ENCODE measurements around the gene TGFBR3. TPM values are rescaled to one million over a fixed set of nuclear protein-coding genes. Genes with fewer than 3 reads are reported as not detected.
A peak's percentile ranks its signal among the peaks of the same experiment; 100 is the strongest.

TGFBR3 gene
- total RNA-seq, 4 donors from 2014 or later: 87.8 to 388 (median 212) TPM

DNA sequence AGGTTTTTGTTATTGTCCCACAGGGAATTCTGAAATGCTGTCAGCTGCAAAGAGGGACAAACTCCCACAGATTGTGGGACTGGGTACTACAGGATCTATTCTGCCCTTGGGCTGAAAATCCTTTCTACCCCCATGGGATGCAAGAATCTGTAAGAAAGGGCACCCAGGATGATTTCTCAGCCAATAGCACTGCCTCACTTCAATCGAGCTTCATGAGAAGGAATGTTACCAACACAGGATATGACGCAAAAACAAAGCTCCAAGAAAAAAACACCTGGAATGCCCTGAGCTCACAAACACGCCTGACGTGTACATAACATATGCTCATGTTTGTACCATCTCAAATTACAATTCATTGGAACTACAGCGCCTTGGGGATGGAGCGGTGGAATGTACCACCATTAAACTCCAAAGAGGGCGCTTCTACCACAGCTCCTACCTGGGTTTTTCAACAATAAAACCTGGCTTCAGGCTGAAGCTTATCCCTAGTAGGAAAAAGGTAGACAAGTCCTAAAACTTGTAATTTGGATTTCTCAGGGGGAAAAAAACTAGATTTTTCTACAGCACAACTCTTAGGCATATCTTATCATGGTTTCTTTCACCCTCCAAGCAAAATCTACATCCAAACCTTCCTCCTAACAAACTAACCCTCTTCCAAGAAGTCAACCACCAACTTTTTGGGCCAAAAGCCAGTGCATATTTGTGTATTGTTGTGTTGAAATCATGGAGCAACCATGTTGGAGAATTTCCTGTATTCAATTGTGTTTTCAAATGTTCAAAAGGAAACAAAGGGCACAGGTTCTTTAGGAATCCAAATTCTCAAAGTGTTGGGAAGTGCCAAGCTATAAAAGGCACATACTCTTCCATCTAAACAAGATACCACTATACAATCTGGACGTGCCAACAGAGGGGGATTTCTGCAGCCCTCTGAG is 78.9 kb downstream of the TGFBR3 start:
- no peaks in the 10 kb centered on the region for H3K9me3 ChIP-seq
- no peaks in the 10 kb centered on the region for H3K36me3 ChIP-seq
- no peak for DNase-seq
- TF ChIP-seq, protein P1, sequence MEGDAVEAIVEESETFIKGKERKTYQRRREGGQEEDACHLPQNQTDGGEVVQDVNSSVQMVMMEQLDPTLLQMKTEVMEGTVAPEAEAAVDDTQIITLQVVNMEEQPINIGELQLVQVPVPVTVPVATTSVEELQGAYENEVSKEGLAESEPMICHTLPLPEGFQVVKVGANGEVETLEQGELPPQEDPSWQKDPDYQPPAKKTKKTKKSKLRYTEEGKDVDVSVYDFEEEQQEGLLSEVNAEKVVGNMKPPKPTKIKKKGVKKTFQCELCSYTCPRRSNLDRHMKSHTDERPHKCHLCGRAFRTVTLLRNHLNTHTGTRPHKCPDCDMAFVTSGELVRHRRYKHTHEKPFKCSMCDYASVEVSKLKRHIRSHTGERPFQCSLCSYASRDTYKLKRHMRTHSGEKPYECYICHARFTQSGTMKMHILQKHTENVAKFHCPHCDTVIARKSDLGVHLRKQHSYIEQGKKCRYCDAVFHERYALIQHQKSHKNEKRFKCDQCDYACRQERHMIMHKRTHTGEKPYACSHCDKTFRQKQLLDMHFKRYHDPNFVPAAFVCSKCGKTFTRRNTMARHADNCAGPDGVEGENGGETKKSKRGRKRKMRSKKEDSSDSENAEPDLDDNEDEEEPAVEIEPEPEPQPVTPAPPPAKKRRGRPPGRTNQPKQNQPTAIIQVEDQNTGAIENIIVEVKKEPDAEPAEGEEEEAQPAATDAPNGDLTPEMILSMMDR (IDR thresholded peaks at IDR 0.05): no peak
- TF ChIP-seq POLR2A (IDR thresholded peaks at IDR 0.05): no peak
- H3K27ac ChIP-seq: peak overlapping the region; percentile 31 to 63
- peaks cover 13 to 16% of the 10 kb centered on the region in 2 donors for H3K4me1 ChIP-seq
- no peak overlapping the region for H3K4me3 ChIP-seq
- intact Hi-C loops (cut with DNase I; ENCODE audit: low total_unique reads): no loop called here
- H3K27me3 ChIP-seq: no peaks in the 10 kb centered on the region

DNA sequence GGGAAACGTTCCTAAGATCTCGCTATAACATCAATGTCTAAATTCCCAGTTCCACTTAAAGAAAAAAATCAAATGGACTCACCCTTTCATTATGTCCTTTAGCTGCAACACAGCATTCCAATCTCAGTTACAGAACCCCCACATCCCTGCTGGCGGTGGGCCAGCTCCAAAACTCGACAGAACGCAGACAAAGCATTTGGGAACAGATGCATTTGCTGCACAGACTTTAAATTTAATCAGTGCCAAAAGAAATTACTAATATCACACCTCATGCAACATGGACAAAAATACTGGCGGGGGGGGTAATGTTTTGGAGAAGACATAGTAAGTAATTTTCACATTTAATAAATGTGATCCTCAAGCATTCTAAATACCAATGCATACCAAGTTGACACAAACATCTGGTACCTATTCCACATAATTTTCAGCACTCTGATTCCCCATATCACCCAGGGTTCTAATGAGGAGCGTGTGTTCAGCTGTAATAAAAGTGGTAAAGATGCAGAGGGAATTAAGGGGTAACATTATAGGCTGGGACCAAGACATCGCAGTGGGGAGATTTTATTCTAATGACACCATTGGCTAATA is 79.7 kb downstream of the TGFBR3 start:
- Histone ChIP-seq H3K9me3 (no peaks in the 10 kb centered on the region), H3K27me3 (no peaks in the 10 kb centered on the region), H3K4me3 (no peak overlapping the region), H3K27ac (peak overlapping the region; percentile 31 to 63), H3K4me1 (peaks cover 13 to 19% of the 10 kb centered on the region in 2 donors), H3K36me3 (no peaks in the 10 kb centered on the region)
- no peak for TF ChIP-seq POLR2A (IDR thresholded peaks at IDR 0.05)
- TF ChIP-seq, protein P1 (IDR thresholded peaks at IDR 0.05): no peak
- intact Hi-C loops (cut with DNase I; ENCODE audit: low total_unique reads): no loop called here
- DNase-seq: peak in 1 of 2 donors; percentile 53

DNA sequence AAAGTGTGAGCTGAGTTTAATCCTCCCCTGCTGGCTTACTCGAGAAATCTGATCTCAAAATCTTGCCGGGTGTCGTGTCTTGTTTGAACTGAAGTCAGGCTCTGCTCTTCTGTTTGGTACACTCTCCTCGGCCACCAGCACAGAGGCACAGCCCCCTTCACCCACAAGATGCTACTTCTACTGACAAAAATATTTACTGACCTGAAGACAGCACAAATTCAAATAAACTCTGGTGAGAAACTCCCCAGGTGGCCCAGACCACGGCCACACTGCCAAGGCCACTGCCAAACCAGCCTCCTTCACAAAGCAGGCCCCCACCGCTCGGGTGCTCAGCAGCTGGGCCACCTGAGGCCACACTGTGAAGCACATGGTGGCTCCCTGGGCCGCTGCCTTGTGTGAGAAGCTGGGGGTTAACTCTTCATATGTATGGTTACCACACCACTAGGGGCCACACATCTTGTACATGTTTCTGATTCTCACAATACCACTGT is 80.6 kb downstream of the TGFBR3 start:
- no peak for TF ChIP-seq POLR2A (IDR thresholded peaks at IDR 0.05)
- TF ChIP-seq, protein P1 (IDR thresholded peaks at IDR 0.05): no peak
- H3K36me3 ChIP-seq: no peaks in the 10 kb centered on the region
- no peaks in the 10 kb centered on the region for H3K9me3 ChIP-seq
- H3K4me1 ChIP-seq: peaks cover 13 to 19% of the 10 kb centered on the region in 2 donors
- intact Hi-C loops (cut with DNase I; ENCODE audit: low total_unique reads): no loop called here
- no peak for DNase-seq
- no peaks in the 10 kb centered on the region for H3K27me3 ChIP-seq
- no peak overlapping the region for H3K4me3 ChIP-seq
- H3K27ac ChIP-seq: peak overlapping the region; percentile 63 to 69

DNA sequence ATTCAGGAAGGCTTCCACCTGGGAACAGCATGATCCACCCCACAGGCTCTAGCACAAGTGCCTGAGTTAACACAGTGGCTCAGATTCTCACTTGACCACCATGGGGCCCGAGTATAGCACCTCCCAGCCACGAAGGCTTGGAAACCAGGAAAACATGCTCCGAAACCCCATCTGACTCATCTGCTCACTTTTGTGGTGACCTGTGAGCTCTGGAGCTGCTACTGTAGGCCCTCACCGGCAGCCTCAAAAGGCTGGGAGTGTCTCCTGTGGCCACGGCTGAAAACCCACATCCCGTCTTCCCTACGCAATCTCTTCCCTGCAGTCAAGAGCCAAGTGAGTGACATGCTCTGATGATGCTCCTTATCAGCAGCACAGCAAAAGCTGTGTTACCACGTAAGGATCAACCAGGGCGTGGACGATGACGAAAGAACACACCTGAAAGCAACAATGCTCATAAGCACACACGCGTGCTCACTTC is 81.4 kb downstream of the TGFBR3 start:
- H3K4me3 ChIP-seq: no peak overlapping the region
- no peak for DNase-seq
- no peaks in the 10 kb centered on the region for H3K36me3 ChIP-seq
- intact Hi-C loops (cut with DNase I; ENCODE audit: low total_unique reads): no loop called here
- H3K27ac ChIP-seq: peak overlapping the region; percentile 63 to 69
- TF ChIP-seq, protein P1 (IDR thresholded peaks at IDR 0.05): no peak
- no peak for TF ChIP-seq POLR2A (IDR thresholded peaks at IDR 0.05)
- no peaks in the 10 kb centered on the region for H3K9me3 ChIP-seq
- no peaks in the 10 kb centered on the region for H3K27me3 ChIP-seq
- H3K4me1 ChIP-seq: peaks cover 13 to 16% of the 10 kb centered on the region in 2 donors
